KG1 (cell line): ENCODE measurements around the gene MRPL50.

Source experiments
- DNase-seq: peaks from one replicate; lab custom pipeline; 2025; lab: John Stamatoyannopoulos, UW

The MRPL50 gene

GRCh38 chr9:101398068-101398929 is at the start of gene MRPL50, which contains the start of gene ZNF189:
Gene MRPL50, minus strand, starts transcription at chr9:101398618. Its CDS starts 26 bp downstream, at chr9:101398592.
Gene ZNF189, plus strand, starts transcription at chr9:101398851. Its CDS starts 306 bp downstream, at chr9:101399157.
- DNase-seq, result peak; percentile 91

- no peak for DNase-seq
Measured at GRCh38 chr9:101446732-101447131, 48.3 kb upstream of the MRPL50 start.

- no peak for DNase-seq
Measured at GRCh38 chr9:101445353-101446029, 47.1 kb upstream of the MRPL50 start.

GRCh38 chr9:101443364-101443771 is 45.0 kb upstream of the MRPL50 start:
- DNase-seq, result no peak

- DNase-seq, result no peak
Measured at GRCh38 chr9:101442736-101443135, 44.3 kb upstream of the MRPL50 start.

GRCh38 chr9:101442318-101442717 is 43.9 kb upstream of the MRPL50 start:
- no peak for DNase-seq

- DNase-seq, result no peak
Measured at GRCh38 chr9:101440714-101441230, 42.4 kb upstream of the MRPL50 start.

- DNase-seq, result no peak
Measured at GRCh38 chr9:101438523-101438922, 40.1 kb upstream of the MRPL50 start.

GRCh38 chr9:101437806-101438232 is 39.4 kb upstream of the MRPL50 start:
- no peak for DNase-seq

GRCh38 chr9:101435601-101436079 is 37.2 kb upstream of the MRPL50 start, which contains the start of gene ALDOB:
Gene ALDOB, minus strand, starts transcription at chr9:101435774. Its CDS starts 4,887 bp downstream, at chr9:101430887.
- DNase-seq, result no peak

GRCh38 chr9:101434998-101435397 is 36.6 kb upstream of the MRPL50 start:
- no peak for DNase-seq

GRCh38 chr9:101433229-101433628 is 34.8 kb upstream of the MRPL50 start:
- no peak for DNase-seq

GRCh38 chr9:101432740-101433139 is 34.3 kb upstream of the MRPL50 start:
- DNase-seq, result no peak

GRCh38 chr9:101432171-101432570 is 33.8 kb upstream of the MRPL50 start:
- no peak for DNase-seq

- DNase-seq, result no peak
Measured at GRCh38 chr9:101429736-101430135, 31.3 kb upstream of the MRPL50 start.

GRCh38 chr9:101428909-101429308 is 30.5 kb upstream of the MRPL50 start:
- DNase-seq, result no peak

GRCh38 chr9:101427957-101428655 is 29.7 kb upstream of the MRPL50 start:
- DNase-seq, result no peak

GRCh38 chr9:101427358-101427757 is 28.9 kb upstream of the MRPL50 start:
- no peak for DNase-seq

GRCh38 chr9:101421653-101422065 is 23.2 kb upstream of the MRPL50 start:
- no peak for DNase-seq

- DNase-seq, result no peak
Measured at GRCh38 chr9:101419863-101420262, 21.4 kb upstream of the MRPL50 start.

- DNase-seq, result no peak
Measured at GRCh38 chr9:101418518-101419430, 20.4 kb upstream of the MRPL50 start.
